ENCODE results near the gene ACSS3. TPM values are rescaled to one million over a fixed set of nuclear protein-coding genes. Genes with fewer than 3 reads are reported as not detected.

ACSS3 gene
- total and polyA plus RNA-seq, 2 of the 8 experiments (the other 6 are each of a cell fraction or from before 2014, with no cell fraction given): 14.4 to 24.0 TPM

- TF ChIP-seq CHD7 (IDR thresholded peaks at IDR 0.05; ENCODE audit: insufficient replicate concordance, low read length): no peak
- TF ChIP-seq EZH2 (IDR thresholded peaks at IDR 0.05; ENCODE audit: low read depth, low read length, severe bottlenecking): no peak
- no peak for TF ChIP-seq RAD21 (IDR thresholded peaks at IDR 0.05 in 1 of 2, conservative IDR thresholded peaks at IDR 0.05 in 1 of 2; ENCODE audit: low read depth in 2 of 2, low read length in 2 of 2)
- TF ChIP-seq ASH2L (IDR thresholded peaks at IDR 0.05; ENCODE audit: low read length): no peak
- TF ChIP-seq KDM5A (IDR thresholded peaks at IDR 0.05; ENCODE audit: low read length): no peak
- TF ChIP-seq SRF (IDR thresholded peaks at IDR 0.05; ENCODE audit: low read depth, low read length): no peak
- TF ChIP-seq PHF8 (conservative IDR thresholded peaks at IDR 0.05; ENCODE audit: low read depth, low read length): no peak
These were observed 127.5 kb downstream of the ACSS3 start (continued) for GRCh38 chr12:81205416-81205815.

Measured in H1 (cell line).